ENCODE measurements around the gene POLR2A.

Gene POLR2A

GRCh38 chr17:7502987-7503386 lies 18.8 kb downstream of the POLR2A start:
- no peak for DNase-seq (ENCODE audit: low read depth)

GRCh38 chr17:7503521-7503920 lies 19.4 kb downstream of the POLR2A start:
- no peak for DNase-seq (ENCODE audit: low read depth)

GRCh38 chr17:7508145-7508544 lies 24.0 kb downstream of the POLR2A start:
- DNase-seq (ENCODE audit: low read depth): no peak

- no peak for DNase-seq (ENCODE audit: low read depth)
Measured at GRCh38 chr17:7508846-7509245, 24.7 kb downstream of the POLR2A start.

GRCh38 chr17:7509937-7510336 lies 25.8 kb downstream of the POLR2A start:
- DNase-seq (ENCODE audit: low read depth): no peak

GRCh38 chr17:7511108-7511507 lies 26.9 kb downstream of the POLR2A start:
- no peak for DNase-seq (ENCODE audit: low read depth)

GRCh38 chr17:7512105-7512504 lies 27.9 kb downstream of the POLR2A start:
- no peak for DNase-seq (ENCODE audit: low read depth)

- no peak for DNase-seq (ENCODE audit: low read depth)
Measured at GRCh38 chr17:7512824-7513540, 28.8 kb downstream of the POLR2A start.

GRCh38 chr17:7513850-7514419 lies 29.8 kb downstream of the POLR2A start:
- DNase-seq (ENCODE audit: low read depth): no peak

- no peak for DNase-seq (ENCODE audit: low read depth)
Measured at GRCh38 chr17:7515911-7516610, 31.9 kb downstream of the POLR2A start.

- peak; percentile 15 for DNase-seq (ENCODE audit: low read depth)
Measured at GRCh38 chr17:7523033-7523432, 38.9 kb downstream of the POLR2A start.

GRCh38 chr17:7528842-7529241 lies 44.7 kb downstream of the POLR2A start:
- DNase-seq (ENCODE audit: low read depth): no peak

- DNase-seq (ENCODE audit: low read depth): no peak
Measured at GRCh38 chr17:7530023-7530900, 46.1 kb downstream of the POLR2A start.

- no peak for DNase-seq (ENCODE audit: low read depth)
Measured at GRCh38 chr17:7538050-7538449, 53.9 kb downstream of the POLR2A start.

- peak; percentile 35 for DNase-seq (ENCODE audit: low read depth)
Measured at GRCh38 chr17:7538891-7539545, 54.9 kb downstream of the POLR2A start.

- DNase-seq (ENCODE audit: low read depth): no peak
Measured at GRCh38 chr17:7541074-7541621, 57.0 kb downstream of the POLR2A start.

- DNase-seq (ENCODE audit: low read depth): no peak
Measured at GRCh38 chr17:7544911-7545310, 60.7 kb downstream of the POLR2A start.

GRCh38 chr17:7548585-7549400 lies 64.6 kb downstream of the POLR2A start, which contains the start of gene TNFSF12:
TSS of gene TNFSF12 (plus strand) at chr17:7549058. CDS start at chr17:7549154, 96 bp downstream.
- DNase-seq (ENCODE audit: low read depth): no peak
